Activated naive CD4-positive, alpha-beta T cell treated with anti-CD3 and anti-CD28 coated beads, Interleukin-2, amount 50 U/mL, for 16 hours (primary cell): ENCODE data around the gene HRH1.

Experiments
- DNase-seq: peaks from one replicate; pipeline ENCODE4 v3.0.0-alpha.2; 2020

Gene HRH1

GRCh38 chr3:11287404-11287803 is 133.1 kb downstream of the HRH1 start:
- DNase-seq = no peak

- DNase-seq = no peak
Observed at GRCh38 chr3:11288021-11288491, 133.8 kb downstream of the HRH1 start.

GRCh38 chr3:11288786-11289637 is 134.7 kb downstream of the HRH1 start:
- no peak for DNase-seq

DNA sequence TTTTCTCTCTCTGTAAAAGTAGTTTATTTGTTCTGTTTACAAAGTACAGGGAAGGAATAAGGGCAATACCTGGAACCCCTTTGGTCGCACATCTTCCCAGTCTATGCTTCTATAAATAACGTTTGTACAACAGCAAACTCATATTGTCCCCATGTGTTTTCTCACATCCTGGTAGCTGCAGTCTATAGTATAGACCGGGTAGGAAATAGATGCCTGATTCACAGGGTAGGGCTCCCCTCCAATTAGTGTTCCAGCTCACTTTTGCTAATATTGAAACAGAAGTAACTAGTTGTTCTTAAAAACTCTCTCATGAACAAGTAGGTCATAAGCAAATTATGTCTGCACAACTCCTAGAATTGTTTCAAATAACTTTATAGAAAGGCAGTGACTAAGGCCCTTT is 135.6 kb downstream of the HRH1 start:
- no peak for DNase-seq

GRCh38 chr3:11290743-11291680 is 136.7 kb downstream of the HRH1 start:
- no peak for DNase-seq

GRCh38 chr3:11291808-11292207 is 137.5 kb downstream of the HRH1 start:
- no peak for DNase-seq

DNA sequence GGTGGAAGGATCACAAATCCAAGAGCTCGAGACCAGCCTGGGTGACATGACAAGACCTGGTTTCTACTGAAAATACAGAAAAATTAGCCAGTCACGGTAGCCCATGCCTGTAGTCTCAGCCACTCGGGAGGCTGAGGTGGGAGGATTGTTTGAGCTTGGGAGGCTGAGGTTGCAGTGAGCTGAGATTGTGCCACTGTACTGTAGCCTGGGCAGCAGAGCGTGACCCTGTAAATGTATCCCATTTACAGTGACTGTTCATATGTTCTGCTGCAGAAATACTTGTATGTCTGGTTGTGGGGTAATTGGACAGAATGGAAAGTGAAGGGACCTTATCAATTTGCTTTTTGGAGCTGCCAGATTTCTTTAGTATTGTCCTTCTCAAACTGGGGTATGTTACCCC is 142.8 kb downstream of the HRH1 start:
- no peak for DNase-seq

DNA sequence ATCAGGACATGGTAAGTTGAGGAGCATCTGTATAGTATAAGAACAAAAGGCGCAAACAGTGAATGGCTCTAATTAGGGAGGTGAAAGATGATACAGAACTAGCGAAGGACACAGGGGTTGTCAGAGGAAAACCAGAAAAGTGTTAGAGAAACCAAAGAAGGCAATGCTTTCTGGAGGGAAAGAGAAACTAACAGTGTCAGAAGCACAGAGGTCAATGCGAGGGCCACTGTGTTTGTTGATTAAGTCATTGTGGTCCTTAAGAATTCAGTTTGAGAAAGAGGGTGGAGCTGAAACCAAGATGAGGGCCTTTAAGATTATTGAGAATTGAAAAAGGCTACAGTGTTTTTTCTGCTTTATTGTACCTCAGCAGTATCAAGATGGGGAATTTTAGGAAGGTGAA is 146.7 kb downstream of the HRH1 start:
- no peak for DNase-seq

DNA sequence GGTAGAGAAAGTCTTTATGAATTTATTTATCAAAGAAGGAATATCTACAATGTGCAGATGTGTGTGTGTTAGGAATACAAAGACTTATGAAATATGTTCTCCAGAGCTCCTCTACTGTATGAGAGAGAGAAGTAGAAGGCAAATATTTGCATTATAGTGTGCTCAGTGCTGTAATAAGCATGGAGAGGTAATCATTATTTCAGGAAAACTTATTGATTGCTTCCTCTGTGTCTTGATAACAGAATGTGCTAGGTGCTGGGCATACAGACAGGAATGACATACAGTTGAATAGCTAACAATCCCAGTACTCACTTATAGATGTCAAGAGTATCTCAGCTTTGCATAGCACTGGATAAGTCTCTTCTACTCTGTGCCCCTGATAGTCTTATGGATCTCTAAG is 148.2 kb downstream of the HRH1 start:
- DNase-seq = no peak

GRCh38 chr3:11304175-11304574 is 149.9 kb downstream of the HRH1 start:
- DNase-seq = no peak

DNA sequence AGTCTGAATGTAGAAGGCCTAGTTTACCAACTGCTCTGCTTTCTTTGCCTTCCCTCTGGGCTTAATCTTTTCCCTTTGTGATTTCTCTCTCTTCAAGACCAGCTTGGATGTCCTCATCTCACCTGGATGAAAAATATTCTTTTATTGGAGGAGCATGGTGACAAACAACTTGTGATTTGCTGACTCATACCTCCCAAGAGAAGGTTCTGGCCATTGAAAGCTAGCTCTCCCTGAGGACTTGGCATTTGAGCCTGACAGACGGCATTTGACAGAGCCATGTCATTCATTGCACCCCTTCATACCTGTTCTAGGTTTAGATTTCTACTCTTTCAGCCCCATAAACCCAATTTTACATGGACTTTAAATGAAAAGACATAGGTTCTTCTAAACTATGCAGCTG is 151.2 kb downstream of the HRH1 start:
- DNase-seq = no peak

- DNase-seq = peak; percentile 15
Observed at GRCh38 chr3:11306817-11307589, 152.7 kb downstream of the HRH1 start.

- DNase-seq = no peak
Observed at GRCh38 chr3:11307830-11308432, 153.6 kb downstream of the HRH1 start.

GRCh38 chr3:11310258-11310657 is 156.0 kb downstream of the HRH1 start:
- DNase-seq = no peak

GRCh38 chr3:11312166-11312565 is 157.9 kb downstream of the HRH1 start:
- no peak for DNase-seq
